RWPE2 (cell line): ENCODE data around the gene ITGA2B.

Experiments used
- ATAC-seq: fragments of 200-7000 bp; cut with Tn5 transposase; 3 replicates; pipeline ENCODE4 v1.9.1; 2021; ENCODE audit warnings: low read depth
- DNase-seq: peaks from one replicate; pipeline ENCODE4 v3.0.0-alpha.2; 2020; ENCODE audit warnings: low spot score
- H3K27ac ChIP-seq: fragments of 450-650 bp; 2 replicates; pipeline ENCODE4 v1.5.1; 2017; ENCODE audit warnings: mild to moderate bottlenecking; ENCODE audit not compliant: poor library complexity, severe bottlenecking
- H3K27me3 ChIP-seq: fragments of 250-450 bp; sonication (Bioruptor Pico); 2 replicates; pipeline ENCODE4 v1.5.1; 2021; ENCODE audit warnings: mild to moderate bottlenecking, moderate library complexity; ENCODE audit not compliant: insufficient read depth, poor library complexity, severe bottlenecking
- H3K36me3 ChIP-seq: fragments of 250-450 bp; sonication (Bioruptor Pico); 2 replicates; pipeline ENCODE4 v1.5.1; 2020; ENCODE audit warnings: low read depth, mild to moderate bottlenecking, moderate library complexity
- H3K4me1 ChIP-seq: fragments of 250-450 bp; sonication (Bioruptor Pico); 2 replicates; pipeline ENCODE4 v1.5.1; 2021; ENCODE audit warnings: mild to moderate bottlenecking, moderate library complexity; ENCODE audit not compliant: insufficient read depth, poor library complexity, severe bottlenecking
- H3K4me3 ChIP-seq: fragments of 250-450 bp; sonication (Bioruptor Pico); 2 replicates; pipeline ENCODE4 v1.5.1; 2021; ENCODE audit warnings: mild to moderate bottlenecking, moderate library complexity; ENCODE audit not compliant: severe bottlenecking
- H3K9me3 ChIP-seq: fragments of 250-450 bp; sonication (Bioruptor Pico); 2 replicates; pipeline ENCODE4 v1.5.1; 2021; ENCODE audit warnings: mild to moderate bottlenecking, moderate library complexity; ENCODE audit not compliant: severe bottlenecking
- TF ChIP-seq, protein P1 (sequence below): fragments of 450-650 bp; IDR thresholded peaks from one replicate; pipeline ENCODE4 v1.5.1; 2017; ENCODE audit warnings: mild to moderate bottlenecking, moderate library complexity; ENCODE audit not compliant: poor library complexity, severe bottlenecking

Gene ITGA2B

DNA sequence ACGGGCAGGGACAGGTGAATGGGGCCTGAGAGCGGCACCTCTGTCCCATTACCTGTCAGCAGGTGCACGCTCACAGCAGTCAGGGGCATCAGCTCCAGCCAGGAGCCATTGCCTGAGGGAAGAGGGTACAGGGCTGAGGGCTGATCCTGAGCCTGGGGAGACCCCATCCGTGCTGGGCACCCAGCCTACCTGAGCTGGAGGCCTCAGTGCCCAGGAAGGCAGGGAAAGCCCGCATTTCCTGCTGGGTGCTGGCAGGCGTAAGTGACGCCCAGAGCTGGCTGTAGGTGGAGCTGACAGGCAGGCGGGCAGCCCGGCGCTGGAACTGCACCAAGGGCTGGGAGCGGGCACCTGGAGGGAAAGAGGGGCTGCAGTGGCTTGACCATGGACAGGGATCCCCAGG is 33.2 kb downstream of the ITGA2B start:
- Histone ChIP-seq H3K4me1 (no peaks in the 10 kb centered on the region), H3K36me3 (peaks cover 12% of the 10 kb centered on the region; the same call in 1 of the 2 replicates), H3K27me3 (no peaks in the 10 kb centered on the region), H3K9me3 (no peaks in the 10 kb centered on the region), H3K27ac (no peak overlapping the region), H3K4me3 (no peak overlapping the region)
- TF ChIP-seq, protein P1, sequence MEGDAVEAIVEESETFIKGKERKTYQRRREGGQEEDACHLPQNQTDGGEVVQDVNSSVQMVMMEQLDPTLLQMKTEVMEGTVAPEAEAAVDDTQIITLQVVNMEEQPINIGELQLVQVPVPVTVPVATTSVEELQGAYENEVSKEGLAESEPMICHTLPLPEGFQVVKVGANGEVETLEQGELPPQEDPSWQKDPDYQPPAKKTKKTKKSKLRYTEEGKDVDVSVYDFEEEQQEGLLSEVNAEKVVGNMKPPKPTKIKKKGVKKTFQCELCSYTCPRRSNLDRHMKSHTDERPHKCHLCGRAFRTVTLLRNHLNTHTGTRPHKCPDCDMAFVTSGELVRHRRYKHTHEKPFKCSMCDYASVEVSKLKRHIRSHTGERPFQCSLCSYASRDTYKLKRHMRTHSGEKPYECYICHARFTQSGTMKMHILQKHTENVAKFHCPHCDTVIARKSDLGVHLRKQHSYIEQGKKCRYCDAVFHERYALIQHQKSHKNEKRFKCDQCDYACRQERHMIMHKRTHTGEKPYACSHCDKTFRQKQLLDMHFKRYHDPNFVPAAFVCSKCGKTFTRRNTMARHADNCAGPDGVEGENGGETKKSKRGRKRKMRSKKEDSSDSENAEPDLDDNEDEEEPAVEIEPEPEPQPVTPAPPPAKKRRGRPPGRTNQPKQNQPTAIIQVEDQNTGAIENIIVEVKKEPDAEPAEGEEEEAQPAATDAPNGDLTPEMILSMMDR: no peak
- no peak for ATAC-seq
- DNase-seq: no peak

DNA sequence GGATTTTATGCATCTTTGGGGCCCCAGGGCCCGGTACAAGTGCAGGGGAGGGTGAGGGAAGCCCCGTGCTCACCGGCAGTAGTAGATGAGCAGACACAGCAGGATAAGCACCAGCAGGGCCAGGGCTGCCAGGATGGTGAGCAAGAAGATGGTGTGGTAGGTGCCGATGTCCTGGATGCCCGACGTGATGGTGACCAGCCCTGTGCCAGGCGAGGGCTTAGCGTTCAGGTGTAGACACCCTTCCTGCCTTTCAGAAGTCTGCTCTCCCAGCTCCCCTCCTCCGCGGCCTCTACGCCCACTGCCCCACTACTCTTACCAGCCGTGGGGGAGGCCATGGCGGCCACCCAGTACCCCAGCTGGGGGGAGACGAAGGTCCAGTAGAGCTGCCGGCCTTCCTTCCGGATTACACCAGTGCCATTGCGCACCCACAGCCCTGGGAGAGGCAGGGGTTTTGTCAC is 33.8 kb downstream of the ITGA2B start:
- Histone ChIP-seq H3K36me3 (peaks cover 18% of the 10 kb centered on the region; the same call in 1 of the 2 replicates), H3K9me3 (no peaks in the 10 kb centered on the region), H3K4me3 (no peak overlapping the region), H3K27ac (no peak overlapping the region), H3K27me3 (no peaks in the 10 kb centered on the region), H3K4me1 (no peaks in the 10 kb centered on the region)
- DNase-seq (no peak), ATAC-seq (no peak)
- TF ChIP-seq, protein P1: no peak

GRCh38 chr17:44354582-44355561 is 34.6 kb downstream of the ITGA2B start:
- DNase-seq (no peak), ATAC-seq (no peak)
- Histone ChIP-seq H3K36me3 (peaks cover 21% of the 10 kb centered on the region; the same call in 1 of the 2 replicates), H3K4me1 (no peaks in the 10 kb centered on the region), H3K4me3 (peak overlapping the region; percentile 53), H3K27ac (no peak overlapping the region), H3K9me3 (no peaks in the 10 kb centered on the region), H3K27me3 (no peaks in the 10 kb centered on the region)
- TF ChIP-seq, protein P1: peak; percentile 73

DNA sequence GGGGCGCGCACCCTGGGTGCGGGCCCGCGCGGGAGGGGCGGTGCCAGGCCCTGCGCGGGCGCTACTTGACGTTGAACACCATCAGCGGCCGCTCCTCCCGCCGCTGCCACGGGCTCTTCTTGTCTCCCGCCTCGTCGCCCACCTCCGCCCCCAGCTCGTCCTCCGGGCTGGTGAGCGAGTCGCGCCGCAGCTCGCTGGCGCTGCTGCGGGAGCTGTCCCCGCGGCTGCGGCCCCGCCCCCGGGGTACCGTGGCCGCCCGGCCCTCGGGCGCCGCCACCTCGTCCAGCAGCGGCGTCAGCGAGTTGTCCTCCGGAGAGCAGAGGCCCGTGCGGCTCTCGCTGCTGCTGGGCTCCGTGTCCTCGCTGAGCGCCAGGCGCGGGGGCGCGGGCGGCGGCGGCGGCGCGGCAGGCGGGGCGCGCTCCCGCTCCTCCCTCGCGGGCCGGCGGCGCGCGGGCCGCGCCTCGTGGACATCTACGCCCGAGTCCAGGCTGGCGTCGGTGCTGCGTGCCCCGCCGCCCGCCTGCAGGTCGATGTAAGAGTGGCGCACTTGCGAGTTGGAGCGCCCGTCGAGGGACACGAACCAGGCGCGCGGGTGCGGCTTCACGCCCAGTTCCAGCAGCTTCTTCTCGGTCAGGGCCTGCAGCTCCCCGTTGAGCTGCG is 35.6 kb downstream of the ITGA2B start:
- no peaks in the 10 kb centered on the region for H3K27me3 ChIP-seq
- no peak overlapping the region for H3K27ac ChIP-seq
- H3K4me3 ChIP-seq: peak overlapping the region; percentile 53
- TF ChIP-seq, protein P1: no peak
- 0 out of 3 replicates have a peak, but pooled peaks have one; percentile 3 for ATAC-seq
- peaks cover 24% of the 10 kb centered on the region; the same call in 1 of the 2 replicates for H3K36me3 ChIP-seq
- DNase-seq: no peak
- H3K9me3 ChIP-seq: no peaks in the 10 kb centered on the region
- peaks cover 2% of the 10 kb centered on the region for H3K4me1 ChIP-seq
